Thyroid gland (tissue), 4 donors: ENCODE measurements around the gene GJC3.

Source experiments
- POLR2A ChIP-seq, 2 donors: fragments of 450-650 bp; IDR thresholded peaks; one replicate each; pipeline ENCODE4 v1.6.1; 2017; ENCODE audit warnings: antibody characterized with exemption in 2 of 2, mild to moderate bottlenecking in 2 of 2, moderate library complexity in 1 of 2
- TF ChIP-seq, protein P1 (sequence below), 6 experiments: fragments of 200-600 bp in 3 of 6; fragments of 450-650 bp in 3 of 6; sonication (generic) in 3 of 6; IDR thresholded peaks; one replicate each; pipeline ENCODE4 v1.5.1; 2016 to 2019; ENCODE audit warnings: antibody characterized with exemption in 6 of 6, mild to moderate bottlenecking in 2 of 6, inconsistent platforms in 1 of 6, moderate library complexity in 1 of 6

DNA sequence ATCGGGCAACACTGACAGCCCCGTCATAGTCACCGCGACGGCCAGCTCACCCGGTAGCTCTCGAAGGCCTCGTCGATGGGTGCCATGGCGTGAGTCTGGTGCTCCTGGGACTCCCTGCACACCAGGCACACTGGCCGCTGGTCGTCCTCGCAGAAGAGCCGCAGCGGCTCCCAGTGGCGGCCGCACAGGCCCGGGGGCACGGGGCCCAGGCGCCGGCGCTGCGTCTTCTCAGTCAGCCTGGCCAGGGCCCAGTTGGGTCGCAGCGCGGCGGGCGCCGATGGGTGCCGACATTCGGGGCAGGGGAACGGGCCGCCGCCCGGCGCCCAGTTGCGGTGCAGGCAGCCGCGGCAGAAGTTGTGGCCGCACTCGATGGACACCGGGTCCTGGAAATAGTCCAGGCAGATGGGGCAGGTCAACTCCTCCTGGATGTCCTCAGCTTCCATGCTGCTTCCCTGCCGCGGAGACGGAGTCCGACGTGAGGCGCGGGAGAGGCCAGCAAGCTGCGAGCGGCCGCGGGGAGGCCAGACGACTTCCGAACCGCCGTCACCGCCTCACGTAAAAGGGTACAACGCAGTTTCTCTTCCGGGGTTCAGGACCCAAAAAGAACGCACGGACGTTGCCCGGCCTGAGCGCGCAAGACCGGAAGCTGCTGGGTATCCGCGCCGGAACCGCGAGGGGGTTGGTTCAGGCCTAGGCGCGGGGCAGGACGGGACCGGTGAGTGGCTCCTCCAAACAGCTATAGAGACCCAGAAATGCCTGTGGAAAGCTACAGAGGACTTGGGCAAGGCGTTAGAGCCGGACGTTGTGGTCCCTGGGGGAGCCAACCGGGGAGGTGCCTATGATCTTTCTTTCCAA is 10.2 kb downstream of the GJC3 start, which contains the start of gene TRIM4:
- peak in 1 of 2 donors; percentile 86 for TF ChIP-seq POLR2A (IDR thresholded peaks at IDR 0.05)
- TF ChIP-seq, protein P1, sequence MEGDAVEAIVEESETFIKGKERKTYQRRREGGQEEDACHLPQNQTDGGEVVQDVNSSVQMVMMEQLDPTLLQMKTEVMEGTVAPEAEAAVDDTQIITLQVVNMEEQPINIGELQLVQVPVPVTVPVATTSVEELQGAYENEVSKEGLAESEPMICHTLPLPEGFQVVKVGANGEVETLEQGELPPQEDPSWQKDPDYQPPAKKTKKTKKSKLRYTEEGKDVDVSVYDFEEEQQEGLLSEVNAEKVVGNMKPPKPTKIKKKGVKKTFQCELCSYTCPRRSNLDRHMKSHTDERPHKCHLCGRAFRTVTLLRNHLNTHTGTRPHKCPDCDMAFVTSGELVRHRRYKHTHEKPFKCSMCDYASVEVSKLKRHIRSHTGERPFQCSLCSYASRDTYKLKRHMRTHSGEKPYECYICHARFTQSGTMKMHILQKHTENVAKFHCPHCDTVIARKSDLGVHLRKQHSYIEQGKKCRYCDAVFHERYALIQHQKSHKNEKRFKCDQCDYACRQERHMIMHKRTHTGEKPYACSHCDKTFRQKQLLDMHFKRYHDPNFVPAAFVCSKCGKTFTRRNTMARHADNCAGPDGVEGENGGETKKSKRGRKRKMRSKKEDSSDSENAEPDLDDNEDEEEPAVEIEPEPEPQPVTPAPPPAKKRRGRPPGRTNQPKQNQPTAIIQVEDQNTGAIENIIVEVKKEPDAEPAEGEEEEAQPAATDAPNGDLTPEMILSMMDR (IDR thresholded peaks at IDR 0.05): peak in 1 of 6 experiments; percentile 25
